ENCODE results near the gene TMEM117. TPM values are rescaled to one million over a fixed set of nuclear protein-coding genes. Genes with fewer than 3 reads are reported as not detected.

The TMEM117 gene
- total and polyA plus RNA-seq, 10 of the 15 experiments (the other 5 are each of a cell fraction or from before 2014, with no cell fraction given) = 3.1 to 8.2 (median 6.1) TPM

DNA sequence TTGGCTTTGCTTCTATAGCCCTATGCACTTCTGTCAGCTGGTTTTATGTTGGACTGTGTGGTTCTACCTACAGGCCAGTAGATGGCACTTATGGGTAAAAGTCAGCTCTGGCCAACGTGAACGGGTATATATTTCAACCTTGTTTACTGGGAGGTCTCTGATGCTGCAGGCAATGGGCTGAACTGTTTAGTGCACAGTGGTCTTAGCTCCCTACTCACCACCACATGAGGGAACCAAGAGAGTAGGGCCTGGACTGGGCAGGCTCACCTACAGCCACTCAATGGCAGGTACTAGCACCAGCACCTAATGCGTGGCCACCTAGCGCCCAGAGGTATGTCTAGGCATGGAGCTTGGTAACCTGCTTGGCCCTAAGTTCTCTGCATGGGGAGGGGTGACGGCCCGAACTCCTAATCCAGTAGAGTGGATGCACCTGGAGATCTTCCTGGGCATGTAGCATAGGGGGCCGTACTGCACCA lies 481.8 kb downstream of the TMEM117 start (continued):
- TF ChIP-seq SMARCA5 (IDR thresholded peaks at IDR 0.05) = no peak
- no peak for TF ChIP-seq NR2F1 (conservative IDR thresholded peaks at IDR 0.05)
- TF ChIP-seq, protein P1, sequence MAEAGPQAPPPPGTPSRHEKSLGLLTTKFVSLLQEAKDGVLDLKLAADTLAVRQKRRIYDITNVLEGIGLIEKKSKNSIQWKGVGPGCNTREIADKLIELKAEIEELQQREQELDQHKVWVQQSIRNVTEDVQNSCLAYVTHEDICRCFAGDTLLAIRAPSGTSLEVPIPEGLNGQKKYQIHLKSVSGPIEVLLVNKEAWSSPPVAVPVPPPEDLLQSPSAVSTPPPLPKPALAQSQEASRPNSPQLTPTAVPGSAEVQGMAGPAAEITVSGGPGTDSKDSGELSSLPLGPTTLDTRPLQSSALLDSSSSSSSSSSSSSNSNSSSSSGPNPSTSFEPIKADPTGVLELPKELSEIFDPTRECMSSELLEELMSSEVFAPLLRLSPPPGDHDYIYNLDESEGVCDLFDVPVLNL (IDR thresholded peaks at IDR 0.05; ENCODE audit: low read depth, low read length) = no peak
- no peak for TF ChIP-seq MEF2A (IDR thresholded peaks at IDR 0.05; ENCODE audit: insufficient read depth, low read depth, low read length)
- no peak for TF ChIP-seq JUNB (IDR thresholded peaks at IDR 0.05)
- TF ChIP-seq, protein P2, sequence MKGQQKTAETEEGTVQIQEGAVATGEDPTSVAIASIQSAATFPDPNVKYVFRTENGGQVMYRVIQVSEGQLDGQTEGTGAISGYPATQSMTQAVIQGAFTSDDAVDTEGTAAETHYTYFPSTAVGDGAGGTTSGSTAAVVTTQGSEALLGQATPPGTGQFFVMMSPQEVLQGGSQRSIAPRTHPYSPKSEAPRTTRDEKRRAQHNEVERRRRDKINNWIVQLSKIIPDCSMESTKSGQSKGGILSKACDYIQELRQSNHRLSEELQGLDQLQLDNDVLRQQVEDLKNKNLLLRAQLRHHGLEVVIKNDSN (IDR thresholded peaks at IDR 0.05; ENCODE audit: borderline replicate concordance, extremely low read length, insufficient read depth, low read depth, low read length) = no peak
- TF ChIP-seq MEF2B (IDR thresholded peaks at IDR 0.05; ENCODE audit: partially characterized antibody, poor library complexity, severe bottlenecking) = no peak

DNA sequence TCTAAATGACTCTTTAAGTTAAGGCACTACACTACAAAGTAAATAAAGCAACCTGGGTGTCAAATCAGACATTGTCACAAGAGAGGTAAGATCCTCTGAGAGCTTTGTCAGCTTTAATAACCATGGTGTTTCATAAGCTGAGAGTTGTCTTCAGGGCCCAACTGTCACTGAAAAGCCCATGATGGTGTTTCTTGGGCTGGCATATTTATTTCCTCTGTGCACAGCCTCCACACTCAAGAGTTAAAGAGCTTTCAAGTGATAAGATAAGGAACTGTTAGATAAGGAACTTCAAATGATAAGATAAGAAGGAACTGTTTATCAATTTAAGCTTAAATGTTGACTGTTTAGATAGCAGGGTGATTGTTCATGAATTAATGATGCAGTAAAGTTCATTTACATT lies 495.4 kb downstream of the TMEM117 start:
- CTCF ChIA-PET = interaction anchor here (1.2 to 2.6 kb wide), 2 partner anchors 11 to 114 kb away, joined by 3 to 8 read pairs; no protein-coding TSS in a partner anchor
- no peak overlapping the region for H3K9ac ChIP-seq (ENCODE audit: control insufficient read depth, insufficient read depth, low read length)
- no peaks in the 10 kb centered on the region for H3K27me3 ChIP-seq (replicated peaks in 1 of 2; ENCODE audit: control insufficient read depth in 2 of 2, insufficient read depth in 2 of 2, low read length in 1 of 2)
- in situ Hi-C loops (cut with MboI) (no loop called here), intact Hi-C loops (cut with micrococcal nuclease; ENCODE audit: unreplicated experiment) (no loop called here)
- no peak overlapping the region for H3K4me2 ChIP-seq (ENCODE audit: control insufficient read depth, insufficient read depth)
- no peaks in the 10 kb centered on the region for H3K4me1 ChIP-seq (ENCODE audit: control insufficient read depth, insufficient read depth, low read length)
- no peaks in the 10 kb centered on the region for H3K36me3 ChIP-seq (ENCODE audit: control insufficient read depth in 2 of 2, insufficient read depth in 2 of 2, low read length in 1 of 2)
- H3K27ac ChIP-seq (ENCODE audit: control insufficient read depth, insufficient read depth) = no peak overlapping the region
- DNase-seq (ENCODE audit: low read depth, low spot score) (no peak), ATAC-seq (no peak), FAIRE-seq (no peak)
- H4K20me1 ChIP-seq (ENCODE audit: control insufficient read depth, insufficient read depth) = no peaks in the 10 kb centered on the region
- RAD21 ChIA-PET (ENCODE audit: unreplicated experiment) = interaction anchor here (0.7 kb wide), 1 partner anchor 16 kb away, joined by 3 read pairs; no protein-coding TSS in a partner anchor
- POLR2A ChIA-PET = no interaction called here
- no peaks in the 10 kb centered on the region for H3K79me2 ChIP-seq (ENCODE audit: control insufficient read depth, insufficient read depth, low read length)
- H3K4me3 ChIP-seq = no peak overlapping the region
- H2AFZ ChIP-seq (ENCODE audit: control insufficient read depth, low read depth, low read length) = no peak overlapping the region
- no TSS peak for BruUV-seq (replicated peaks)
- H3K9me3 ChIP-seq (replicated peaks; ENCODE audit: control insufficient read depth, insufficient read depth, low read length) = peaks cover 2% of the 10 kb centered on the region; the same call in 2 of the 3 replicates
- SMC1A ChIA-PET (ENCODE audit: uncharacterized antibody, unreplicated experiment) = interaction anchor here (0.6 to 1.4 kb wide), 2 partner anchors 16 to 316 kb away, joined by 3 to 4 read pairs; no protein-coding TSS in a partner anchor
- TF ChIP-seq NFYB (IDR thresholded peaks at IDR 0.05; ENCODE audit: insufficient read depth, low read depth, low read length) (no peak), ZNF274 (IDR thresholded peaks at IDR 0.05; ENCODE audit: insufficient read depth, insufficient read length) (no peak), ZZZ3 (IDR thresholded peaks at IDR 0.05; ENCODE audit: control insufficient read depth, insufficient read length, low read depth) (no peak), STAT1 (conservative IDR thresholded peaks at IDR 0.05) (no peak), POLR2AphosphoS5 (IDR thresholded peaks at IDR 0.05; ENCODE audit: low read length) (no peak)
- TF ChIP-seq, protein P3, sequence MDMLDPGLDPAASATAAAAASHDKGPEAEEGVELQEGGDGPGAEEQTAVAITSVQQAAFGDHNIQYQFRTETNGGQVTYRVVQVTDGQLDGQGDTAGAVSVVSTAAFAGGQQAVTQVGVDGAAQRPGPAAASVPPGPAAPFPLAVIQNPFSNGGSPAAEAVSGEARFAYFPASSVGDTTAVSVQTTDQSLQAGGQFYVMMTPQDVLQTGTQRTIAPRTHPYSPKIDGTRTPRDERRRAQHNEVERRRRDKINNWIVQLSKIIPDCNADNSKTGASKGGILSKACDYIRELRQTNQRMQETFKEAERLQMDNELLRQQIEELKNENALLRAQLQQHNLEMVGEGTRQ (IDR thresholded peaks at IDR 0.05; ENCODE audit: borderline replicate concordance, low read depth, low read length) = no peak
- TF ChIP-seq, protein P4, sequence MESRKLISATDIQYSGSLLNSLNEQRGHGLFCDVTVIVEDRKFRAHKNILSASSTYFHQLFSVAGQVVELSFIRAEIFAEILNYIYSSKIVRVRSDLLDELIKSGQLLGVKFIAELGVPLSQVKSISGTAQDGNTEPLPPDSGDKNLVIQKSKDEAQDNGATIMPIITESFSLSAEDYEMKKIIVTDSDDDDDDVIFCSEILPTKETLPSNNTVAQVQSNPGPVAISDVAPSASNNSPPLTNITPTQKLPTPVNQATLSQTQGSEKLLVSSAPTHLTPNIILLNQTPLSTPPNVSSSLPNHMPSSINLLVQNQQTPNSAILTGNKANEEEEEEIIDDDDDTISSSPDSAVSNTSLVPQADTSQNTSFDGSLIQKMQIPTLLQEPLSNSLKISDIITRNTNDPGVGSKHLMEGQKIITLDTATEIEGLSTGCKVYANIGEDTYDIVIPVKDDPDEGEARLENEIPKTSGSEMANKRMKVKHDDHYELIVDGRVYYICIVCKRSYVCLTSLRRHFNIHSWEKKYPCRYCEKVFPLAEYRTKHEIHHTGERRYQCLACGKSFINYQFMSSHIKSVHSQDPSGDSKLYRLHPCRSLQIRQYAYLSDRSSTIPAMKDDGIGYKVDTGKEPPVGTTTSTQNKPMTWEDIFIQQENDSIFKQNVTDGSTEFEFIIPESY (IDR thresholded peaks at IDR 0.05) = no peak
- TF ChIP-seq, protein P5, sequence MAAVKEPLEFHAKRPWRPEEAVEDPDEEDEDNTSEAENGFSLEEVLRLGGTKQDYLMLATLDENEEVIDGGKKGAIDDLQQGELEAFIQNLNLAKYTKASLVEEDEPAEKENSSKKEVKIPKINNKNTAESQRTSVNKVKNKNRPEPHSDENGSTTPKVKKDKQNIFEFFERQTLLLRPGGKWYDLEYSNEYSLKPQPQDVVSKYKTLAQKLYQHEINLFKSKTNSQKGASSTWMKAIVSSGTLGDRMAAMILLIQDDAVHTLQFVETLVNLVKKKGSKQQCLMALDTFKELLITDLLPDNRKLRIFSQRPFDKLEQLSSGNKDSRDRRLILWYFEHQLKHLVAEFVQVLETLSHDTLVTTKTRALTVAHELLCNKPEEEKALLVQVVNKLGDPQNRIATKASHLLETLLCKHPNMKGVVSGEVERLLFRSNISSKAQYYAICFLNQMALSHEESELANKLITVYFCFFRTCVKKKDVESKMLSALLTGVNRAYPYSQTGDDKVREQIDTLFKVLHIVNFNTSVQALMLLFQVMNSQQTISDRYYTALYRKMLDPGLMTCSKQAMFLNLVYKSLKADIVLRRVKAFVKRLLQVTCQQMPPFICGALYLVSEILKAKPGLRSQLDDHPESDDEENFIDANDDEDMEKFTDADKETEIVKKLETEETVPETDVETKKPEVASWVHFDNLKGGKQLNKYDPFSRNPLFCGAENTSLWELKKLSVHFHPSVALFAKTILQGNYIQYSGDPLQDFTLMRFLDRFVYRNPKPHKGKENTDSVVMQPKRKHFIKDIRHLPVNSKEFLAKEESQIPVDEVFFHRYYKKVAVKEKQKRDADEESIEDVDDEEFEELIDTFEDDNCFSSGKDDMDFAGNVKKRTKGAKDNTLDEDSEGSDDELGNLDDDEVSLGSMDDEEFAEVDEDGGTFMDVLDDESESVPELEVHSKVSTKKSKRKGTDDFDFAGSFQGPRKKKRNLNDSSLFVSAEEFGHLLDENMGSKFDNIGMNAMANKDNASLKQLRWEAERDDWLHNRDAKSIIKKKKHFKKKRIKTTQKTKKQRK (IDR thresholded peaks at IDR 0.05; ENCODE audit: low read depth, low read length) = no peak
